GM18511 (cell line): ENCODE measurements around the gene EXOSC3.

ENCODE experiments used
- ATAC-seq: cut with Tn5 transposase; IDR thresholded peaks from one replicate; pipeline ENCODE4 v1.9.1; 2021; ENCODE audit warnings: mild to moderate bottlenecking, moderate library complexity; ENCODE audit not compliant: unreplicated experiment

The EXOSC3 gene

GRCh38 chr9:37739222-37739621 is 45.6 kb downstream of the EXOSC3 start:
- no peak for ATAC-seq

- no peak for ATAC-seq
These were observed 51.9 kb downstream of the EXOSC3 start for GRCh38 chr9:37732952-37733351.

- no peak for ATAC-seq
These were observed 52.6 kb downstream of the EXOSC3 start for GRCh38 chr9:37732086-37732741.

GRCh38 chr9:37730839-37731238 is 54.0 kb downstream of the EXOSC3 start:
- ATAC-seq, result no peak

- no peak for ATAC-seq
These were observed 54.6 kb downstream of the EXOSC3 start for GRCh38 chr9:37730256-37730655.
